H1 (cell line): ENCODE data around the gene ZMAT5. TPM values are rescaled to one million over a fixed set of nuclear protein-coding genes. Genes with fewer than 3 reads are reported as not detected.

Experiments
- CTCF ChIA-PET: fragments of 300-600 bp; sonication (Branson Sonifier 250); formaldehyde crosslinking; loops from one replicate; lab custom pipeline; 2021; ENCODE audit not compliant: partially characterized antibody; lab: Charles Lee
- POLR2A ChIA-PET: fragments of 300-600 bp; sonication (Branson Sonifier 250); formaldehyde crosslinking; loops from one replicate; lab custom pipeline; 2021; ENCODE audit warnings: inconsistent platforms; ENCODE audit not compliant: partially characterized antibody; lab: Charles Lee
- DNase-seq, 2 experiments: peaks; one replicate each; pipeline versions ENCODE4 v3.0.0 to v3.0.0-alpha.2; 2010 to 2022; ENCODE audit warnings: low spot score in 2 of 2, low read depth in 1 of 2, mixed read lengths in 1 of 2
- FAIRE-seq: peaks from 2 replicates; lab custom pipeline; 2011; peaks lifted over from hg19 to GRCh38; lab: Jason Lieb, UNC
- H2AFZ ChIP-seq: 2 replicates; pipeline ENCODE4 v1.8.1; 2012; ENCODE audit warnings: low read length, inconsistent platforms
- H2AK5ac ChIP-seq: 2 replicates; pipeline ENCODE4 v1.6.1; 2013; ENCODE audit warnings: low read depth, low read length
- H2BK120ac ChIP-seq: replicated peaks from 2 replicates; pipeline ENCODE3; 2013; ENCODE audit warnings: low read depth, low read length, inconsistent platforms
- H2BK12ac ChIP-seq: 2 replicates; pipeline ENCODE4 v1.6.1; 2013; ENCODE audit warnings: low read depth, low read length
- H2BK15ac ChIP-seq: 2 replicates; pipeline ENCODE4 v1.6.1; 2013; ENCODE audit warnings: low read length
- H2BK20ac ChIP-seq: 2 replicates; pipeline ENCODE4 v1.6.1; 2013; ENCODE audit warnings: low read length
- H2BK5ac ChIP-seq: 2 replicates; pipeline ENCODE4 v1.6.1; 2013; ENCODE audit warnings: low read depth, low read length
- H3K14ac ChIP-seq: 2 replicates; pipeline ENCODE4 v1.6.1; 2013; ENCODE audit warnings: inconsistent platforms; ENCODE audit not compliant: insufficient read length
- H3K18ac ChIP-seq: 2 replicates; pipeline ENCODE4 v1.6.1; 2013; ENCODE audit warnings: low read length; ENCODE audit errors: extremely low read depth
- H3K23ac ChIP-seq: 2 replicates; pipeline ENCODE4 v1.6.1; 2013; ENCODE audit warnings: inconsistent platforms; ENCODE audit not compliant: insufficient read length
- H3K23me2 ChIP-seq: 2 replicates; pipeline ENCODE4 v1.6.1; 2013; ENCODE audit warnings: low read depth, low read length
- H3K27ac ChIP-seq: 2 replicates; pipeline ENCODE4 v1.6.1; 2011; ENCODE audit warnings: low read depth, low read length, inconsistent platforms
- H3K27me3 ChIP-seq, 4 experiments: replicated peaks in 1 of 4; 1 replicate in 1 of 4; 2 replicates in 3 of 4; pipeline versions ENCODE4 v1.6.1 to v1.8.1; 2011 to 2013; ENCODE audit warnings: low read length in 3 of 4, mild to moderate bottlenecking in 3 of 4, inconsistent platforms in 2 of 4, mixed read lengths in 2 of 4, moderate library complexity in 1 of 4; ENCODE audit not compliant: control insufficient read depth in 3 of 4, insufficient read depth in 3 of 4; ENCODE audit errors: extremely low read depth in 1 of 4
- H3K36me3 ChIP-seq, 4 experiments: 2 replicates each; pipeline versions ENCODE4 v1.6.1 to v1.8.1; 2011 to 2013; ENCODE audit warnings: mild to moderate bottlenecking in 4 of 4, low read length in 3 of 4, moderate library complexity in 2 of 4, control low read depth in 1 of 4, inconsistent platforms in 1 of 4; ENCODE audit not compliant: insufficient read depth in 4 of 4, control insufficient read depth in 2 of 4
- H3K4ac ChIP-seq: replicated peaks from 2 replicates; pipeline ENCODE3; 2013; ENCODE audit warnings: low read length, low read depth, mixed read lengths, inconsistent platforms; ENCODE audit not compliant: insufficient read length
- H3K4me1 ChIP-seq, 4 experiments: replicated peaks in 1 of 4; 1 replicate in 1 of 4; 2 replicates in 3 of 4; pipeline versions ENCODE4 v1.6.1 to v1.8.1; 2011 to 2013; ENCODE audit warnings: low read length in 3 of 4, inconsistent platforms in 2 of 4, mixed read lengths in 1 of 4; ENCODE audit not compliant: insufficient read depth in 4 of 4, control insufficient read depth in 3 of 4
- H3K4me2 ChIP-seq, 2 experiments: 2 replicates each; pipeline versions ENCODE4 v1.6.1 to v1.8.1; 2011 to 2013; ENCODE audit warnings: low read depth in 2 of 2, low read length in 2 of 2, control low read depth in 1 of 2, inconsistent platforms in 1 of 2, mild to moderate bottlenecking in 1 of 2; ENCODE audit not compliant: insufficient read depth in 1 of 2
- H3K4me3 ChIP-seq, 4 experiments: fragments of 200-600, 300-600 bp in 1 of 4; sonication (generic), shearing (Covaris generic), sonication (Bioruptor Twin) in 1 of 4; 2 replicates each; pipeline versions ENCODE4 v1.5.1 to v1.8.1; 2011 to 2016; ENCODE audit warnings: low read length in 4 of 4, low read depth in 3 of 4, control low read depth in 2 of 4, inconsistent platforms in 2 of 4, mild to moderate bottlenecking in 2 of 4, mixed read lengths in 1 of 4, moderate library complexity in 1 of 4; ENCODE audit not compliant: insufficient read depth in 2 of 4; ENCODE audit errors: extremely low read depth in 1 of 4
- H3K56ac ChIP-seq: replicated peaks from 2 replicates; pipeline ENCODE3; 2013; ENCODE audit warnings: low read depth, mild to moderate bottlenecking, mixed read lengths, low read length, inconsistent platforms; ENCODE audit not compliant: insufficient read length
- H3K79me1 ChIP-seq: 2 replicates; pipeline ENCODE4 v1.6.1; 2013; ENCODE audit warnings: low read depth, low read length, control low read depth
- H3K79me2 ChIP-seq, 2 experiments: 2 replicates each; pipeline versions ENCODE4 v1.6.1 to v1.8.1; 2012 to 2013; ENCODE audit warnings: low read length in 2 of 2, mild to moderate bottlenecking in 2 of 2, inconsistent platforms in 1 of 2; ENCODE audit not compliant: insufficient read depth in 2 of 2, control insufficient read depth in 1 of 2
- H3K9ac ChIP-seq, 4 experiments: replicated peaks in 1 of 4; 1 replicate in 1 of 4; 2 replicates in 3 of 4; pipeline versions ENCODE4 v1.6.1 to v1.8.1; 2011 to 2013; ENCODE audit warnings: low read depth in 3 of 4, low read length in 3 of 4, control low read depth in 2 of 4, mild to moderate bottlenecking in 2 of 4, moderate library complexity in 2 of 4, inconsistent platforms in 1 of 4; ENCODE audit errors: extremely low read depth in 1 of 4
- H3K9me3 ChIP-seq, 2 experiments: 2 replicates each; pipeline versions ENCODE4 v1.6.1 to v1.8.1; 2012 to 2013; ENCODE audit warnings: mild to moderate bottlenecking in 2 of 2, moderate library complexity in 2 of 2, control low read depth in 1 of 2, inconsistent platforms in 1 of 2, low read depth in 1 of 2, low read length in 1 of 2, mixed read lengths in 1 of 2; ENCODE audit not compliant: insufficient read depth in 2 of 2
- H4K20me1 ChIP-seq, 2 experiments: replicated peaks in 1 of 2; 2 replicates each; pipeline versions ENCODE3 to v1.8.1; 2011 to 2013; ENCODE audit warnings: inconsistent platforms in 2 of 2, low read length in 2 of 2, mild to moderate bottlenecking in 1 of 2; ENCODE audit not compliant: insufficient read depth in 2 of 2, control insufficient read depth in 1 of 2
- H4K5ac ChIP-seq: 2 replicates; pipeline ENCODE4 v1.6.1; 2013; ENCODE audit warnings: low read length, low read depth, mixed read lengths, inconsistent platforms; ENCODE audit not compliant: insufficient read length
- H4K8ac ChIP-seq: 2 replicates; pipeline ENCODE4 v1.8.0; 2013; ENCODE audit warnings: mild to moderate bottlenecking, moderate library complexity, low read length, inconsistent platforms; ENCODE audit not compliant: insufficient read depth; ENCODE audit errors: extremely low read depth
- H4K91ac ChIP-seq: replicated peaks from 2 replicates; pipeline ENCODE3; 2013; ENCODE audit warnings: low read length, mixed read lengths, inconsistent platforms; ENCODE audit not compliant: insufficient read length
- BCL11A ChIP-seq, 2 experiments: IDR thresholded peaks; one replicate each; pipeline ENCODE4 v1.6.1; 2011; ENCODE audit warnings: low read depth in 2 of 2, low read length in 2 of 2, mild to moderate bottlenecking in 2 of 2
- BRCA1 ChIP-seq: IDR thresholded peaks from 2 replicates; pipeline ENCODE4 v1.6.1; 2012; ENCODE audit warnings: low read depth, low read length, improper control_type of control experiment
- CEBPB ChIP-seq: IDR thresholded peaks from 2 replicates; pipeline ENCODE4 v1.6.1; 2012; ENCODE audit warnings: low read depth, low read length
- CHD2 ChIP-seq: IDR thresholded peaks from 2 replicates; pipeline ENCODE4 v1.6.1; 2012; ENCODE audit warnings: low read length, improper control_type of control experiment
- HDAC2 ChIP-seq, 2 experiments: fragments of 300-600 bp in 1 of 2; sonication (generic) in 1 of 2; IDR thresholded peaks; 2 replicates each; pipeline ENCODE4 v1.6.1; 2011 to 2012; ENCODE audit warnings: low read depth in 2 of 2, low read length in 2 of 2, mild to moderate bottlenecking in 2 of 2, moderate library complexity in 2 of 2, borderline replicate concordance in 1 of 2, inconsistent platforms in 1 of 2
- HDAC6 ChIP-seq: IDR thresholded peaks from one replicate; pipeline ENCODE4 v1.7.1; 2012; ENCODE audit warnings: low read depth, mild to moderate bottlenecking, inconsistent platforms, low read length, moderate library complexity
- POLR2A ChIP-seq, 2 experiments: IDR thresholded peaks; 1 replicate in 1 of 2; 2 replicates in 1 of 2; pipeline ENCODE4 v1.6.1; 2011; ENCODE audit warnings: low read depth in 2 of 2, low read length in 2 of 2, mild to moderate bottlenecking in 2 of 2; ENCODE audit errors: control extremely low read depth in 1 of 2
- SIN3A ChIP-seq, 2 experiments: IDR thresholded peaks in 1 of 2; conservative IDR thresholded peaks in 1 of 2; 2 replicates each; pipeline ENCODE4 v1.6.1; 2011 to 2012; ENCODE audit warnings: low read length in 2 of 2, improper control_type of control experiment in 1 of 2, low read depth in 1 of 2, mild to moderate bottlenecking in 1 of 2
- SIX5 ChIP-seq: IDR thresholded peaks from 2 replicates; pipeline ENCODE4 v1.6.1; 2011; ENCODE audit warnings: mild to moderate bottlenecking, low read depth, low read length
- TAF1 ChIP-seq: IDR thresholded peaks from 2 replicates; pipeline ENCODE4 v1.6.1; 2011; ENCODE audit warnings: mild to moderate bottlenecking, low read depth, low read length
- YY1 ChIP-seq: IDR thresholded peaks from 2 replicates; pipeline ENCODE4 v1.6.1; 2011; ENCODE audit warnings: low read depth, mild to moderate bottlenecking, low read length
- WGBS, 2 experiments: shearing (Covaris generic) in 1 of 2; methylation state at CpG; one replicate each; pipeline versions ENCODE4 v1.1.6 to v1.1.7; 2013 to 2015; ENCODE audit warnings: low lambda C conversion rate in 2 of 2, mixed read lengths in 2 of 2, inconsistent platforms in 1 of 2, low coverage in 1 of 2, missing lambda C conversion rate in 1 of 2; ENCODE audit not compliant: insufficient replicate concordance in 2 of 2, insufficient coverage in 1 of 2, insufficient read length in 1 of 2; ENCODE audit errors: extremely low coverage in 1 of 2, missing lambda C conversion rate in 1 of 2; 5-methylcytosine and 5-hydroxymethylcytosine counted together
- polyA plus RNA-seq, 7 experiments: library from polyadenylated mRNA; depleted of rRNA in 3 of 7; stranded (reverse) in 5 of 7; unstranded in 2 of 7; fragments of >200 nt in 5 of 7; fragments of 200-250 nt in 2 of 7; gene quantifications; 1 replicate in 5 of 7; 2 replicates in 1 of 7; 4 replicates in 1 of 7; pipeline versions ENCODE4 v1.2.1 to v1.2.3, GENCODE V29; 2011 to 2013; ENCODE audit warnings: missing spikeins in 2 of 7, mixed read lengths in 2 of 7
- total RNA-seq: library from RNA; stranded (reverse); fragmentation: NEBNext Ultra II Directional; extraction: Animal tissue kit (Norgen Biotek cat#: 25700); gene quantifications from 2 replicates; pipeline ENCODE4 v1.2.1, GENCODE V29; 2021
- TF ChIP-seq, protein P1 (sequence below): IDR thresholded peaks from 2 replicates; pipeline ENCODE4 v1.6.1; 2012; ENCODE audit warnings: inconsistent platforms

ZMAT5 gene
- total and polyA plus RNA-seq, 2 of the 8 experiments (the other 6 are each of a cell fraction or from before 2014, with no cell fraction given), result 14.0 to 38.3 TPM

DNA sequence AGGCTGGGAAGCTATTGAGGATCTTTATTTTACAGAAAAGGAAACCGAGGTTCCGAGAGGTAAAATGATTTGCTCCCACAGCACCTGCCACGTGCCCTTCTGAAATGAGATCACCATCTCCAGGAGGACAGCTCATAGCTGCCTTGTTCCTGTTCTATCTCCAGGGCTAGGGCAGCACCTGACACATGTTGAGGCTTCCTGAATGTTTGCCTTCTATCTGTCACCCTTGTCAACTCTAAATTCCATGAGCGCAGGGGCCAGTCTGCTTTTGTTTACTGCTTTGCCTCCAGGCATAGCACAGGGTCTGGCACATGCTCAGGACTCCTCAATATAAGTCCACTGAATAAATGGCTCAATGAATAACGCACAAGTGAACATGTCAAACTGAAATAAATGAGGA is 47.2 kb upstream of the ZMAT5 start:
- WGBS, 2 experiments, result 81% methylated on average over 5 of the region's 5 CpGs; no CpG with 5 or more reads in 1 of the 2 experiments
- no peak overlapping the region for H4K8ac ChIP-seq

More for the DNA sequence above, 47.2 kb upstream of the ZMAT5 start:
- no peaks in the 10 kb centered on the region for H3K9me3 ChIP-seq
- no peak overlapping the region for H3K4me3 ChIP-seq
- no peak for DNase-seq
- H3K23me2 ChIP-seq, result no peaks in the 10 kb centered on the region
- H3K56ac ChIP-seq, result no peak overlapping the region
- peaks cover 3 to 36% (median 18%) of the 10 kb centered on the region in 4 experiments; a peak in 6 of 8 replicates for H3K36me3 ChIP-seq
- H3K79me2 ChIP-seq, result no peaks in the 10 kb centered on the region
- no peak overlapping the region for H3K14ac ChIP-seq
- H3K79me1 ChIP-seq, result no peaks in the 10 kb centered on the region
- H2BK15ac ChIP-seq, result no peak overlapping the region
- no peak overlapping the region for H2BK12ac ChIP-seq
- no peak overlapping the region for H4K91ac ChIP-seq
- H3K4ac ChIP-seq, result no peak overlapping the region
- no peak overlapping the region for H2AFZ ChIP-seq
- H3K23ac ChIP-seq, result no peak overlapping the region
- no peak overlapping the region for H3K27ac ChIP-seq
- no peak overlapping the region for H3K18ac ChIP-seq
- CTCF ChIA-PET, result interaction anchor here (0.6 to 1.4 kb wide), 10 partner anchors 9 to 209 kb away, joined by 3 to 7 read pairs (median 3); no protein-coding TSS in a partner anchor
- no peak overlapping the region for H4K5ac ChIP-seq
- no peak overlapping the region for H2AK5ac ChIP-seq
- H3K9ac ChIP-seq, result no peak overlapping the region
- TF ChIP-seq TAF1 (no peak), CEBPB (no peak), BCL11A (IDR thresholded peaks at IDR 0.05; ENCODE audit: low read depth in 2 of 2, low read length in 2 of 2) (no peak), SIN3A (conservative IDR thresholded peaks at IDR 0.05 in 1 of 2, IDR thresholded peaks at IDR 0.05 in 1 of 2; ENCODE audit: low read depth in 1 of 2, low read length in 2 of 2) (no peak), POLR2A (IDR thresholded peaks at IDR 0.05; ENCODE audit: control extremely low read depth in 1 of 2, low read depth in 2 of 2, low read length in 2 of 2) (no peak), BRCA1 (no peak), YY1 (no peak), HDAC6 (no peak), CHD2 (no peak), HDAC2 (IDR thresholded peaks at IDR 0.05; ENCODE audit: borderline replicate concordance in 1 of 2, low read depth in 2 of 2, low read length in 2 of 2) (no peak), SIX5 (no peak)
- TF ChIP-seq, protein P1, sequence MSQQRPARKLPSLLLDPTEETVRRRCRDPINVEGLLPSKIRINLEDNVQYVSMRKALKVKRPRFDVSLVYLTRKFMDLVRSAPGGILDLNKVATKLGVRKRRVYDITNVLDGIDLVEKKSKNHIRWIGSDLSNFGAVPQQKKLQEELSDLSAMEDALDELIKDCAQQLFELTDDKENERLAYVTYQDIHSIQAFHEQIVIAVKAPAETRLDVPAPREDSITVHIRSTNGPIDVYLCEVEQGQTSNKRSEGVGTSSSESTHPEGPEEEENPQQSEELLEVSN, result no peak
- TF ChIP-seq, all 59 proteins: peak for 0
- POLR2A ChIA-PET, result interaction anchor here (0.9 kb wide), 1 partner anchor 61 kb away, joined by 4 read pairs; no protein-coding TSS in a partner anchor
- no peak overlapping the region for H2BK5ac ChIP-seq
- H4K20me1 ChIP-seq, result peaks cover 2 to 3% of the 10 kb centered on the region in 2 experiments
- H3K27me3 ChIP-seq, result no peaks in the 10 kb centered on the region
- no peak overlapping the region for H2BK120ac ChIP-seq
- FAIRE-seq, result no peak
- no peak overlapping the region for H3K4me2 ChIP-seq
- H2BK20ac ChIP-seq, result no peak overlapping the region
- H3K4me1 ChIP-seq, result no peaks in the 10 kb centered on the region
